ENCODE results near the gene MZT2B.
"Not testable (repeated sequence)": the region's sequence is repeated elsewhere in the genome, so short reads cannot be mapped to it uniquely, and the experiment has no call there.

MZT2B gene

DNA sequence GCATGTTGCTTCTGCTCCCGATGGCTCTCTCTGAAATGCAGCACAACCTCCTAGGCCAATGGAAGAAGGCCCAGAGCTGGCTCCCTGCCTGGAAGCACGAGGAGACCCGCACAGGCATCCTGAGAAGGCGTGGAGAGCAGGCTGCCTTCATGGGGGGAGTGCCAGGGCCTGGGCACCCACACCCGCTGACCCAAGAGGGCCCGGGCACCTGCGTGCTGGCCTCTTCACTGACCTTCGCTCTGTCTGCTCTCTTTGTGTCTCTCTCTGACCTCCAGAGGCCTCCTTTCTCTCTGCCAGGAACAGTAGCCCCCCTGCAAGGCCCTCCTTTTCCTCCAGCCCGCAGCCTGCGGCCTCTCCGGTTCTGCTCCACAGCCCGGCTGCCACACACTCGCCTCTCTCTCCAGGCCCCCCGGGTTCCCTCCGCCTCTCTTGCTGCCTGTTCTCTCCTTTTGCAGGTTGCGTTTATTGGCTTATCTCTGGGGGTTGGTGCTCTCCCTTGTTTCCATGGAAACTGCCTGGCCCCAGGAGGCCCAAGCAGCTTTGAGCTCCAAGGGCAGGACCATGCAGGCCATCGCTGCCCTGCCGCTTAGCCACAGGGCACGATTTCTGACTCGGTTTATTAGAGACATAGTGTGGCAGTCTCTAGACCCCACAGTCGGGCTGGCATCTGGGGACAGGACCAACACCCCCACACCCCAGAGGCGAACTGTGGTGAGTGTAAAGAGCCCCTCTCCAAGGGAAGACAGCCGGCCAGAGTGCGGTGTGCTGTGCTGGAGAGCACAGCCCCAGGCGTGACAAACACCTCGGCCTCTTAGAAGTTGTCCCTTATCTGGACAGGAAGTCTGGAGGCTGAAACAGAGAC is 1.7 kb downstream of the MZT2B start:
- DNase-seq (ENCODE audit: low read depth) = peak; percentile 35
- TF ChIP-seq, protein P1, sequence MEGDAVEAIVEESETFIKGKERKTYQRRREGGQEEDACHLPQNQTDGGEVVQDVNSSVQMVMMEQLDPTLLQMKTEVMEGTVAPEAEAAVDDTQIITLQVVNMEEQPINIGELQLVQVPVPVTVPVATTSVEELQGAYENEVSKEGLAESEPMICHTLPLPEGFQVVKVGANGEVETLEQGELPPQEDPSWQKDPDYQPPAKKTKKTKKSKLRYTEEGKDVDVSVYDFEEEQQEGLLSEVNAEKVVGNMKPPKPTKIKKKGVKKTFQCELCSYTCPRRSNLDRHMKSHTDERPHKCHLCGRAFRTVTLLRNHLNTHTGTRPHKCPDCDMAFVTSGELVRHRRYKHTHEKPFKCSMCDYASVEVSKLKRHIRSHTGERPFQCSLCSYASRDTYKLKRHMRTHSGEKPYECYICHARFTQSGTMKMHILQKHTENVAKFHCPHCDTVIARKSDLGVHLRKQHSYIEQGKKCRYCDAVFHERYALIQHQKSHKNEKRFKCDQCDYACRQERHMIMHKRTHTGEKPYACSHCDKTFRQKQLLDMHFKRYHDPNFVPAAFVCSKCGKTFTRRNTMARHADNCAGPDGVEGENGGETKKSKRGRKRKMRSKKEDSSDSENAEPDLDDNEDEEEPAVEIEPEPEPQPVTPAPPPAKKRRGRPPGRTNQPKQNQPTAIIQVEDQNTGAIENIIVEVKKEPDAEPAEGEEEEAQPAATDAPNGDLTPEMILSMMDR (conservative IDR thresholded peaks at IDR 0.05; ENCODE audit: control insufficient read depth, insufficient read depth, low read depth, low read length) = no peak
- H3K4me3 ChIP-seq (ENCODE audit: control insufficient read depth, low read depth, low read length) = peak overlapping the region; percentile 63

DNA sequence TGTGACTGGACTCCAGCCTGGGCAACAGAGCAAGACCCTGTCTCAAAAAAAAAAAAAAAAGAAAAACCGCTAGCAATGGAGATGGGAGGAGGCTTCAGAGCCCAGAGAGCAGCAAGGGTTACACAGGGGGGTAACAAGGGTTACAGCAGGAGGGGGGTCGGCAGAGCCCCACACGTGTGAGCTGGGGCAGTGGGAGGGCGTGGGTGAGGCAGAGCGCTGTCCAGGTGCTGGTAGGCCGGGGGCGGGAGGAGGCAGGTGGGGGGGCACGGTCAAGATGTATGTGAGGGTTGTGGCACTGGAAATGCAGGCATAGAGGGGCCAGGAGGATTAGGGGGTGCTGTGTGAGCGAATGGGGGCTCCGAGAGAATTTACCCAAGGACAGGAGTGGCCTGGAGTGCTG is 3.4 kb downstream of the MZT2B start:
- H3K4me3 ChIP-seq (ENCODE audit: control insufficient read depth, low read depth, low read length) = no peak overlapping the region
- TF ChIP-seq, protein P1 (conservative IDR thresholded peaks at IDR 0.05; ENCODE audit: control insufficient read depth, insufficient read depth, low read depth, low read length) = no peak
- DNase-seq (ENCODE audit: low read depth) = no peak

DNA sequence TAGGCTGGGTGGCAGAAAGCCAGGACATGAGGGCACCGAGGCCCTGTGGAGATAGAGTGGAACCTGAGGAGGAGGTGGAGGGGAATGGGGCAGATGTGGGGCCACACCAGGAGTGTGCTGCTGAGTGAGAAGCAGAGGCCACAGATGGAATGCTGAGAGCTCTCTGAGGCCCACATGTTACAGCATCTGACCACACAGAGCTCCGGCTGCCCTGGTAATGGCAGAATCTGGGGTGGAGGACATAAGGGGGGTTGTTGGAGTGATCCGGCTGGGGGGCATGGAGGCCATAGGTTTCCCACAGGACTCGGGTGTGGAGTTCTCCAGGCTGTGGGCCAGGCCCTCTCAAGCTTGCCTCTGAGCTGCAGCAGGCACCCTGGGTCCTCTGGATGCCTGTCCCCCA is 3.8 kb downstream of the MZT2B start:
- no peak overlapping the region for H3K4me3 ChIP-seq (ENCODE audit: control insufficient read depth, low read depth, low read length)
- TF ChIP-seq, protein P1 (conservative IDR thresholded peaks at IDR 0.05; ENCODE audit: control insufficient read depth, insufficient read depth, low read depth, low read length) = no peak

DNA sequence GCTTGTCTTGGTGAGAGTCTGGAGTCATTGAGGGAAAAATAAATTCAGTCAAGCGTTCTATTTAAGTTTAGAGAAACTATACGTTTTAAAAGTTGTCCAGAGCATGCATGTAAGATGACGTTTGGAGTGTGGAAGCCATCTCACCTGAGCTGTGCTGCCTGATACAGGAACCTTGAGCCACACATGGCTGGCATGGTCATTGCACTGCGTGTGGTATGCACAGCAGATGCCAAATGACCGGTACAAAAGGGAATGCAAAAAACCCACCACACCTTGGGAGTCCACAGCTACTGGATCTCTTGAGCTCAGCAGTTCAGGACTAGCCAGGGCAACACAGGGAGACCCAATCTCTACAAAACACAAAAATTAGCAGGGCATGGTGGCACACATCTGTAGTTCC is 4.3 kb downstream of the MZT2B start:
- no peak for DNase-seq (ENCODE audit: low read depth)
- H3K4me3 ChIP-seq (ENCODE audit: control insufficient read depth, low read depth, low read length) = no peak overlapping the region
- TF ChIP-seq, protein P1 (conservative IDR thresholded peaks at IDR 0.05; ENCODE audit: control insufficient read depth, insufficient read depth, low read depth, low read length) = no peak

More for the DNA sequence above, 3.8 kb downstream of the MZT2B start:
- no peak for DNase-seq (ENCODE audit: low read depth)

DNA sequence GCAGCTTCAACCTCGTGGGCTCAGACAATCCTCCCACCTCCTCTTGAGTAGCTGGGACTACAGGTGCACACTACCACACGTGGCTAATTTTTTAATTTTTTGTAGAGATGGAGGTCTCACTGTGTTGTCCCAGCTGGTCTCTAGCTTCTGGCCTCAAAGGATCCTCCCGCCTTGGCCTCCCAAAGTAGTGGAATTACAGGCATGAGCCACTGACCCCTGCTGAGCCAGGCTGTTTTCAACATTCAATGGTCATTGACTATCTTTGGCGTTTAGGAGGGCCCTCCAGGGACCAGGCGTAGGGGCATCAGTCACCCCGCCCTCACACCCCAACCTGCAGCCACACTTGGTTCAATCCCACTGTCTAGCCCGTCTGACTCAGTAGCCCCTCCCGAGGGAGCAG is 5.2 kb downstream of the MZT2B start:
- TF ChIP-seq, protein P1 (conservative IDR thresholded peaks at IDR 0.05; ENCODE audit: control insufficient read depth, insufficient read depth, low read depth, low read length) = no peak
- DNase-seq (ENCODE audit: low read depth) = no peak
- H3K4me3 ChIP-seq (ENCODE audit: control insufficient read depth, low read depth, low read length) = no peak overlapping the region

DNA sequence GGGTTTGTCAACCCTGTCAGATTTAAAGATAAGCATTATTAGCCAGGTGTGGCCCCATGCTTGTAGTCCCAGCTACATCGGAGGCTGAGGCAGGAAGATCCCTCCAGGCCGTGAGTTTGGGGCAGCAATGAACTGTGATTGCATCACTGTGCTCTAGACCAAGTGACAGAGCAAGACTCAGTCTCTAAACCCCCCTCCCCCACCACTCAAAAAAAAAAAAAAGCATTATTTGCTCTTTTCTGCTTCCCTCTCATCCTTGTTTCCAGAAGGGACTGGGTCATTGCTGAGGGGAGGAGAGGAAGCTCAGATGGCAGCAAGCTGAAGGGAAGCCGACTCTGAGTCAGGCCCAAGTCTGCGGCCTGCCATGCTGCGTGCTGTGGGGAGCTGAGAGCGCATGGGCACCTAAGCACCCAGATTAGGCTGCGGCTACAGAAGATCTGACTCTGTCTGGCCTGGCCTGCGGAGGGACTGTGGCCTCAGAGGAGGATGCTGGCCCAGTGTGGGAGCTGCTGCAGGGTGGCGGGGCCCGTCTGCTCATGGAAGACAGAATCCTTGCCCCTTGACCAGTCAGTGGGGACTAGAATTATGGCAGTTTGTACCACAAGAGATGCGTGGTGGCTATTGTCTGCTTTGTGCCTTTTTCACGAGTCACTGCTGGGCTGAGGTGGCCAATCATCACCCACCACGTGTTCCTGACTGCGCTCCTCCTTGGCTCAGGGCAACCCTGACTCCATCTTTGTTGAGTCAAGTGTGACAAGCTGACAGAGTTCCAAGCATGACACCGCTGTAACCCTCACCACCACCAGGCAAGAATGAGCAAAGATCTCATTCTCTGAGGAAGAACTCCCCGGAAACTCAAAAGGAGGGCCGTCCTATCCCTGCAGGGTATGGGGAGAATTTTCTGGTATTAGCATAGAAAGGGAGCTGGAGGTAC is 6.1 kb downstream of the MZT2B start:
- DNase-seq (ENCODE audit: low read depth); H3K4me3 ChIP-seq (ENCODE audit: control insufficient read depth, low read depth, low read length): not testable (repeated sequence)

DNA sequence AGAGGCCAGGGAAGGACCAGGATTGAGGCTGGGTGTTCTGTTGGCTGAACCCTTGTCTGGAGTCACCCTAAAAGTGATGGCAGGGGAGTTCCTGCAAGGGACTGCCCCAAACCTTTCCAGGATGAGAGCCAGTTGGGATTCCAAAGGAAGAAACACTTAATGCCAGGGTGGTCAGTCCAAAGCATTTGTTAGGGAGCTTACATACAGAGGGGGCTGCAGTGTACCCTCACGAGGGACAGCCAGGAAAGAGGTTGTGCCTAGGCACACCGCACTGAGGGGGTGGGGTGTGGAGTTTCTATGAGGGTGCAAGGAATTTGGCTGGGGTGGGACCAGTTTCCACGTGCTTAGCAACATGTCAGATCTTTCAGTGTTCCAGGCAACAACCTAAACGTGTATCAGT is 6.9 kb downstream of the MZT2B start:
- DNase-seq (ENCODE audit: low read depth); H3K4me3 ChIP-seq (ENCODE audit: control insufficient read depth, low read depth, low read length): not testable (repeated sequence)
